Hematopoietic multipotent progenitor cell treated with erythropoietin and hydrocortisone succinate and interleukin-3 and kit ligand, for 15 days (in vitro differentiated cells): ENCODE measurements around the gene SRR.
A peak's percentile ranks its signal among the peaks of the same experiment; 100 is the strongest.
"Not testable (repeated sequence)": the region's sequence is repeated elsewhere in the genome, so short reads cannot be mapped to it uniquely, and the experiment has no call there.

ENCODE experiments used
- DNase-seq: peaks from one replicate; pipeline ENCODE4 v3.0.0-alpha.2; 2015; ENCODE audit warnings: low spot score

SRR gene

DNA sequence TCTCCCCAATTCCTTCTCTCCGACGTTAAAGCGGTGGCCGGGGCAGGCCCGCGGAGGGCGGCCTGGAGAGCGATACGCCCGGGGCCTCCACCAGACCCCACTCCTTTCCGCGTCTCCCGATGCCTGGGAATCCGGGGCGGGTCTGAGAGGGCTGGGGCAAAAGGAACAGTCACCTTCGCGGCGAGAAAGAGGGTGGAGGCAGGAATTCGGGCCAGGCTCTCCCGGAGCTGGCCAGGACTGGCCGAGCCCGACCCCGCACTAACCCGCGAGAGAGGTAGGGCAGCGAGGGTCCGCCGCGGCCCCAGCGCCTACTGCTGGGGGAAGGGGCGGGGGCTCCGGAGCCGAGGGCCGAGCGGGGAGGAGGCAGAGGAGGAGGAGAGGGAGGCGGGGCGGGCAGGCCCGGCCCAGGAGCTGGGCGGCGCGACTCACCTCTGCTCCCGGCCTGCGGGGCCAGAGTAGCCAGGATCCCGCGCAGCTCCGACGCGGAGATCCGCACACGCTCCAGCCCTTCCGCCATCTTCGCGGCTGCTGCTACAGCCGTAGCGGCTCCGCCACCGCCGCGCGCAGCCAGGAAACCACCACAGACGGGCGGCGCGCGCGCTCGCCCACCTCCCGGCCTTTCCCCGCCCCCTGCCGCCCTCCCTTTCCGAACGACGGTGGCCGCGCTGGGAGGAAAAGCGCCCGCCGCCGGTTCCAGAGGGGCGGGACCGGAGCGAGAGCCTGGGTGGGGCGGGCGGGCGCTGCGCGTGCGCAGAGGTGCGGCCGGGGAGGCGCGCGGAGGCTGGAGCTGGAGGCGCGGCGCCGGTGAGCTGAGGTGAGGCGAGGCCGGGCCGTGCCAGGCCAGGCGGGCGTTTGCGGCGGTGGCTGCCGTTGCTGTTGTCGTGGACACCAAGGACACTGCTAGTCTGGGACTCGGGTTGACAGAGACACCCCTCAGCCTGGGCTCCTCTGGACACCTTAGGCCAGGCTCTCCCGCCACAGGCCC is at the start of gene SRR, which contains the start of gene SMG6:
TSS of gene SRR (plus strand) at position 747 of the 985 bp plus-strand sequence. CDS start 11,611 bp downstream, outside the sequence.
TSS of gene SMG6 (minus strand) at position 582 of the 985 bp plus-strand sequence. CDS start at position 517, 65 bp downstream.
- peak; percentile 92 for DNase-seq

DNA sequence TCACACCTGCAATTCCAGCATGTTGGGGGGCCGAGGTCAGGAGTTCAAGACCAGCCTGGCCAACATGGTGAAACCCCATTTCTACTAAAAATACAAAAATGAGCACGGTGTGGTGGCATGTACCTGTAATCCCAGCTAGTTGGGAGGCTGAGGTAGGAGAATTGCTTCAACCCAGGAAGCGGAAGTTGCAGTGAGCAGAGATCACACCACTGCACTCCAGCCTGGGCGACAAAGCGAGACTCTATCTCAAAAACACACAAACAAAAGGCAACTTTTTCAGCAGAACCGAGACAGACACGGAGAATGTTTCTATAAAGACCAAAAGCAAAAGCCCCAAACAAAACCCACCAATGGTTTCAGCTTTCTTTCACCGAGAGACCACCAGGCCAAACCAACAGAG is 44.9 kb upstream of the SRR start:
- not testable (repeated sequence) for DNase-seq

DNA sequence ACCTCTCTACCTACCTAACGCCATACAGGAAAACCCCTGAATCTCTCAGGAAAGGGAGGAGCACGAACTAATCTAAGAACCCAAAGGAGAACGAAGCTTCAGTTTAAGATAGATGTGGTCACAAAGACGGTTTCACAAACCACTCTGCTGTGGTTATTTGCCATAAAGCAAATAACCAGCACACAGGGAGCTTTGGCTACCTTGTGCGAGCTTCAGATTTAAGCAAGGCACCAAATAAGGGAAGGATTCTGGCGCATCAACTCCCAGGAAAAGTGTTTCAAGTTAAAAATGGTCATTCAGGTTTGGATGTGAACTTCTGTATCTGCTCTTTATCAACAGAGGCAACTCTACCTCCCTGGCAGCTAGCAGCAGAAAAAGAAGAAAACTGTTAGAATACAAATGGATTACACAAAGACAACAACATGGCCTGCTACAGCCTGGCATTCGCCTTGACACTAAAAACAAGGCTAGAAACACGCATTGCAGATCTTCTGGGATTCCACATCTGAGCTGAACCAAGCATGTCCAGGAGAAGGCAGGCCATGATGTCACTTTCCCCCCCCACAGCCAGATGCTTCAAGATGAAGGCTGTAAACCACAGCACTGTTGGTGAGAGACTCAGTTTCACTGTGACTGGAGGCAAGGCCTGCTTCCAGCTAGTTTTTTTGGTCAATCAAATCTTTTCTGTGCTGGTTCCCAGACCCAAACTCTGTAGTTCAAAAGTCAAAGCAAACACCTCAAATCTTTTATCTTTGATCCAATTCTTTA is 43.8 kb upstream of the SRR start:
- DNase-seq, result no peak

GRCh38 chr17:2262135-2262587 is 41.6 kb upstream of the SRR start:
- DNase-seq, result no peak

DNA sequence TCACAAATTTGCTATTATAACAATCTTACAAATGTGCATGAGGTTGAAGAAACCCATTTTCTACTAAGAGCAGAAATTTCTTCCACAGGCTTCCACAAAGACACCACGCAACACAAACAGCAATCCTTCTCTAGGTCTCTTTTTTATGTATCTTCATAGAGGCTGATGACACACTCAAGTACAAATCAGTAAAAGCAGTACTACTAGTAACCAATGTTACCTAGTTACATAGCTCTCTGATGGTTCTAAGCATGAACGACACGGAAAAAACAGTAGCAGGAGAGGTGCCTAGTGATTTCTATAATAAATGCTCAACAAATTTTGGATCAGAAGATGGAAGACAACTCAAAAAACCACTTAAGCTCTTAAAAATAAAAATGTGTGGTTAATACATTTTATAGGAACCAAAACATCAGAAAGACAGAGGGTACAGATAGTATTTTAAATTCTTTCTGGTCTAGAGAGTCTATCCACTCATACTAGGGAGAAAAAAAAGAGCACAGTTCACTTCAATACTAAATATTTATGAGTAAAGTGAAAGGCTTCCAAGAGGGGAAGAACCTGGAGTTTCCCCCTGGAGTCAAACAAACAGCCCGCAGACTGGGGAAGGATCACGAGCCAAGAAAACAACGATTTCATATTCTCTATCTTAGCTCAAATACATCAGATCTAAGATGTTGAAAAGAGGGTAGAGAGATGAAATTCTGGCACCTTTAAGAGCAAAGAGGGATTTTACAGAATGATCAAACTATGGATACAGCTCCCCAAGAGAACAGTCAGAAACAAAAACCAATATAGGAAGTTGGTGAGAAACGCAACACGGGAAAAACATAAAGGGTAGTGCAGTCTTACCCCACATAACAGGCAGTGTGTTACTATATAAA is 40.3 kb upstream of the SRR start:
- DNase-seq, result no peak

- peak; percentile 18 for DNase-seq
These were observed 39.5 kb upstream of the SRR start for GRCh38 chr17:2264067-2264860.

DNA sequence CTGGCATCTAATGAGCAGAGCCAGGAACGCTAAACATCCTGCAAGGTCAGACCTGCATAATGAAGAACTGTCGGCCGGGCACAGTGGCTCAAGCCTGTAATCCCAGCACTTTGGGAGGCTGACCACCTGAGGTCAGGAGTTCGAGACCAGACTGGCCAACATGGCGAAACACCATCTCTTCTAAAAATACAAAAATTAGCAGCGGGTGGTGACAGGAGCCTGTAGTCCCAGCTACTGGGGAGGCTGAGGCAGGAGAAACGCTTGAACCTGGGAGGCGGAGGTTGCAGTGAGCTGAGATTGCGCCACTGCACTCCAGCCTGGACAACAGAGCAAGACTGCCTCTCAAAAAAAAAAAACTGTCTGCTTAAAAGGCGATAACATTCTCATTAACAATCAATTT is 38.6 kb upstream of the SRR start:
- DNase-seq, result not testable (repeated sequence)

GRCh38 chr17:2266045-2266864 is 37.5 kb upstream of the SRR start:
- DNase-seq, result no peak

- no peak for DNase-seq
These were observed 36.9 kb upstream of the SRR start for GRCh38 chr17:2266865-2267228.

DNA sequence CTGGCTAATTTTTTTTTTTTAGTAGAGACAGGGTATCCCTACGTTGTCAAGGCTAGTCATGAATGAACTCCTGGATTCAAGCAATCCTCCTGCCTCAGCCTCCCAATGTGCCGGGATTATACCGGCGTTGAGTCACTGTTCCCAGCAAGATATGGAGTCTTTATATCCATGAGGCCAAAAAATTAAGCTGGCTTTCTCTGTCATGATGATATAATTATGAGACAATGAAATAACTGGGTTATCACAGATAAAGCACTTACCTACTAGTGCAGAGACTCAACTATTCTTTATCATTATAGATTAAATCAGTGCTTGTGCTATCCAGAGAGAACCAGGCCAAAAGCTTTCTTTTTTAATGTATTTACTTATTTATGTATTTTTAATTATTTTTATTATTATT is 36.4 kb upstream of the SRR start:
- no peak for DNase-seq

DNA sequence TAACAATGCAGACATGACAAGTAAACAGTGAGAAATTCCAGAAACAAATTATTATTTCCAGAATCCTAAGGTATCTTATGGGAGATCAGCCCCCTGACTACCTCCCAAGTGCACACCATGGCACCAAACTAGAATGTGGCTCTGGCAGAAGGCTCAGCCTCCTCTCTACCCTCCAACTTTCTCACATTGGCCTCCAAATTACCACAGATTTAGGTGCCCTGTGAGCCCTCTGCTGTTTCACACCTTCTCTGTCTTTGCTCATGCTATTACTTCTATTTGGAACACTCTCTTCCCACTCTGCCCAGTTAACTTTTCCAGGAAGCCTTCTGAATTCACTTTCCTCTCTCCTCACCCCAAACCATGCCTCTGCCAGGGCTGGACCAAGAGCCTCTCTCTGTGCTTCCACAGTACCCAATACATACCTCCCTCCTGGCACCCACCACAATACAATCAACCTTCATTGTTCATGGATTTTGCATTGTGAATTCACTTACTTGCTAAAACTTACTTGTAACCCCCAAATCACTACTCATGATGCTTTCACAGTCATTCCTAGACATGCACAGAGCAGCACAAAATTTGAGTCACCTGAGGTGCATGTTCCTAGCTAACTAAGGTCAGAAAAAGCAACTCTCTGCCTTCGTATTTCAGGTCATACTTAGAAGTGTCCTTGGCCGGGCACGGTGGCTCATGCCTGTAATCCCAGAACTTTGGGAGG is 31.6 kb upstream of the SRR start:
- DNase-seq, result no peak

DNA sequence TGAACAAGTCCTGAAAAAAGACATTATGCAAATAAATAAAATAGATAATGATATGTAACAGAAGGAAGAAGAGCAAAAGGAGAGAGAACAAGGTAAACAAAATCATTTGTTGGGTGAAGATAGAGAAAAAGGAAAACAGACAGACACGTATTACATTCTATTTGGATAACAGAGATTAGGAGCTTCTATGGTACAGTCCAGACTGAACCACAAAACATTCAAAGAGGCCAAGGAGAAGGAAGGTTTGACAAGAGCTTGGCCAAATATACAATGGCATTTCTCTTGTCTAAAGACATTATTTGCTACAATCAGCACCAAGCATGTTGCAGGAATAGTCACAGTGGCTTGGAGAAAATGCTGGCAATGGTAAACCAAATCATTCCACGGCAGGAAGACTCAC is 29.3 kb upstream of the SRR start:
- no peak for DNase-seq

- no peak for DNase-seq
These were observed 28.0 kb upstream of the SRR start for GRCh38 chr17:2275722-2276121.

- no peak for DNase-seq
These were observed 26.1 kb upstream of the SRR start for GRCh38 chr17:2277429-2278170.

DNA sequence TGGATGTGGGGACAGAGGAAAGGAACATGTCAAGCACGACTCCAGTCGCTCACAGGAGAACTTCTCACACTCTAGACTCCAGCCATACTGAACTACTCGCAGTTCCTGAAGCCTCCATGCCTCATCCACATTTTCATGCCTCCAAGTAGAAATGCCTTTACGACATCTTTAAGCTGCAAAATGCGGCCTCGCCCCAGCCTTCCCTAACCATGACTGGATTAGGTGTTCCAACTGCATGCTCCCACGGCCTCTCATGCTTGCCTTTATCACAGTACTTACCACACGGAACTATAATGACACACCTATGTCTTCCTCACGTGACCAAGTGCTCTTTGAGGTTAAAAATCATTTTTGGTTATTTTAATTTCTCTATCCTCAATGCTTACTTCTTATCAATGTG is 24.0 kb upstream of the SRR start:
- DNase-seq, result no peak

DNA sequence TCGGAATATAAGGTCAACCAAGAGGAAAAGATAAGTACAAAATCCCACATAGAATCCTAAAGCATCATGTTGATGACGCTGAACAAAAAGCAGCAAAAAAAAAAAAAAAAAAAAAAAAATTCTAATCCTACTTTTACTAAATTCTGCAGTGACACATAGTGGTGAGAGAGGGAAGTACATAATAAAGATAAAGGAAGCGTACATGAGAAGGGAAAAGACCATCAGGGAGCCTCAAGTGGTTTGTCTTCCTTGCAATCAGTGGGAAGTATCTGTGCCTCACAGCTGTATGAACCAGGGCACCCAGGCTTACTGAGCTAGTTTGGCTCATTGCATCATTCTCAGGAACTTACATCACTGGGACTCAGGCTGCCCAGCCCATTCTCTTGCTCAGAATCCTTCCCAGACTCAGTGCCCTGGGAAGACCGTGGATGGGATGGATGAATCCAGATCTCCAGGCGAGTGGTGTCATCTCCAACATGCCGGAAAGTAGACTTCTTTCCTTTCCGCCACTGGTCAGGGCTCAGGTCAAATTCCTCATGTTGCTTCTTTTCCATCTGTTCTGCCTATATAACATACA is 21.4 kb upstream of the SRR start:
- peak; percentile 72 for DNase-seq

DNA sequence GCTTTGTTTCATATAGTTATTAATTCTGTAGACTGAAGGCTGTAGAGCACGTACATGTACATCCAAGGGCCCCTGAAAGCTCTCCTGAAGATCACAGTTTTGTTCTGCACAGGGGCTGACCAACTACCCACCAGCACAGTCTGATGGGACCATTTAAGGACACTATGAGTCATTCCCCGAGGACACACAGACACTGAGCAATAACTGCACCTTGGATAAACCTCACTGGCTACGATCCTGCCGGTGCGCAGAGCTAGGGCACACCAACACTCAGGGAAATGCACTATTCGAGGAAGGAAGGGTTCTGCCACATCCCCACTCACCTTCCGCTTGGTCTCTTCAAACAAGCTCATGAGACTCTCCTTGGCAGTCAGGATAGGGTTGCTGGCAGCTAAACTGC is 20.4 kb upstream of the SRR start:
- DNase-seq, result no peak

DNA sequence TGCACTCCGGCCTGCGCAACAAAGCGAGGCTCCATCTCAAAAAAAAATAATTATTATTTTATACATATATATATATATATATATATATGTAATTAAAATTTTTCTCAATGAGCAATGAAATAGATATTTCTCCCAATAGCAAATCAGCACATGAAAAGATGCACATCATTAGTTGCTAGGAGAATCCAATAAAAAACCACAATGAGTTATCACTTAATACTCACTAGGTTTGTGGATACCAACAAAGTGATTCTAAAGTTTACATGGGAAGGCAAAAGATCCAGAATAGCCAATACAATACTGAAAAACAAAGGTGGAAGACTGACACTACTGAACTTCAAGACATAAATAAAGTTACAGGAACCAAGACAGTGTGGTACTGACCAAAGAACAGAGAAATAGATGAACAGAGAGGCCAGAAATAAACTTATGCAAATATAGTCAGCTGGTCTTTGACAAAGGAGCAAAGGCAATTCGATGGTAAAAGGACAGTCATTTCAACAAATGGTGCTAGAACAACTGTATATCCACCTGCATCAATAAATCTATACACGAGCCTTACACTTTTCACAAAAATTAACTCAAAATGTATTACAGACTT is 13.8 kb upstream of the SRR start:
- no peak for DNase-seq
